Panc1 (cell line): Measurements from ENCODE around the gene GPSM1. TPM values are rescaled to one million over a fixed set of nuclear protein-coding genes. Genes with fewer than 3 reads are reported as not detected.

Experiments
- ATAC-seq: fragments of 200-7000 bp; cut with Tn5 transposase; 2 replicates; pipeline ENCODE4 v1.9.1; 2020; ENCODE audit warnings: mild to moderate bottlenecking, moderate library complexity
- BruUV-seq: library from RNA; stranded (reverse); fragments of 400-500 nt; replicated peaks from 2 replicates; lab custom pipeline; 2021; lab: Mats Ljungman, UMichigan
- CTCF ChIA-PET: fragments of 300-600 bp; sonication (Branson Sonifier 250); formaldehyde crosslinking; loops from one replicate; lab custom pipeline; 2022; ENCODE audit warnings: antibody characterized with exemption; lab: Charles Lee
- POLR2A ChIA-PET: fragments of 300-600 bp; sonication (Branson Sonifier 250); formaldehyde crosslinking; loops from one replicate; lab custom pipeline; 2022; ENCODE audit warnings: antibody characterized with exemption; lab: Charles Lee
- DNase-seq: peaks from one replicate; pipeline ENCODE4 v3.0.0-alpha.2; 2010; ENCODE audit warnings: low read depth, low spot score
- H3K27ac ChIP-seq: 2 replicates; pipeline ENCODE4 v1.5.1; 2011; ENCODE audit warnings: mild to moderate bottlenecking, low read length, inconsistent platforms
- H3K27me3 ChIP-seq: fragments of 200-500 bp; sonication (Bioruptor generic); 2 replicates; pipeline ENCODE4 v1.6.0; 2014; ENCODE audit warnings: low read length, inconsistent platforms; ENCODE audit not compliant: control insufficient read depth, insufficient read depth
- H3K36me3 ChIP-seq: fragments of 200-500 bp; sonication (Bioruptor generic); 2 replicates; pipeline ENCODE4 v1.5.1; 2014; ENCODE audit warnings: inconsistent platforms, mild to moderate bottlenecking, low read length, moderate library complexity; ENCODE audit not compliant: control insufficient read depth, insufficient read depth
- H3K4me1 ChIP-seq: 2 replicates; pipeline ENCODE4 v1.5.1; 2011; ENCODE audit warnings: inconsistent platforms, mild to moderate bottlenecking, low read length, moderate library complexity; ENCODE audit not compliant: control insufficient read depth, insufficient read depth
- H3K4me3 ChIP-seq, 2 experiments: 2 replicates each; pipeline ENCODE4 v1.5.1; 2011 to 2012; ENCODE audit warnings: low read depth in 2 of 2, low read length in 2 of 2, mild to moderate bottlenecking in 2 of 2, inconsistent platforms in 1 of 2, moderate library complexity in 1 of 2
- H3K9me3 ChIP-seq: fragments of 200-500 bp; sonication (Bioruptor generic); 2 replicates; pipeline ENCODE4 v1.5.1; 2014; ENCODE audit warnings: low read depth, mild to moderate bottlenecking, inconsistent platforms, low read length, moderate library complexity; ENCODE audit not compliant: control insufficient read depth, insufficient read depth
- POLR2AphosphoS5 ChIP-seq: IDR thresholded peaks from 2 replicates; pipeline ENCODE4 v1.6.1; 2012; ENCODE audit warnings: mild to moderate bottlenecking, low read depth, low read length, moderate library complexity
- SIN3A ChIP-seq: IDR thresholded peaks from 2 replicates; pipeline ENCODE4 v1.6.1; 2012; ENCODE audit warnings: low read depth, mild to moderate bottlenecking, low read length, moderate library complexity, borderline replicate concordance; ENCODE audit not compliant: insufficient read depth
- TCF7L2 ChIP-seq: IDR thresholded peaks from 2 replicates; pipeline ENCODE4 v1.6.1; 2011; ENCODE audit warnings: mild to moderate bottlenecking, low read depth, low read length, inconsistent platforms
- in situ Hi-C: cut with HindIII; loops from 2 replicates; pipeline ENCODE4 v1.10.0; 2016; ENCODE audit warnings: low sequenced_read_pairs, low pct_unique_long_range_greater_than_20kb
- intact Hi-C: fragments of 100-400 bp; cut with micrococcal nuclease; formaldehyde crosslinking; loops from one replicate; pipeline ENCODE4 v1.10.0; 2022; ENCODE audit not compliant: unreplicated experiment
- total RNA-seq: library from RNA; stranded (reverse); gene quantifications from one replicate; pipeline ENCODE4 v1.2.1, GENCODE V29; 2021; ENCODE audit not compliant: unreplicated experiment
- TF ChIP-seq, protein P1 (sequence below): fragments of 450-650 bp; IDR thresholded peaks from 2 replicates; pipeline ENCODE4 v1.5.1; 2017; ENCODE audit warnings: mild to moderate bottlenecking
- TF ChIP-seq, protein P2 (sequence below), 2 experiments: IDR thresholded peaks; 2 replicates each; pipeline ENCODE4 v1.6.1; 2011 to 2012; ENCODE audit warnings: low read depth in 2 of 2, control low read depth in 1 of 2, low read length in 1 of 2, mild to moderate bottlenecking in 1 of 2, moderate library complexity in 1 of 2; ENCODE audit not compliant: insufficient read depth in 1 of 2

Gene GPSM1
- total RNA-seq, 1 experiment from 2014 or later, result 14.2 TPM

DNA sequence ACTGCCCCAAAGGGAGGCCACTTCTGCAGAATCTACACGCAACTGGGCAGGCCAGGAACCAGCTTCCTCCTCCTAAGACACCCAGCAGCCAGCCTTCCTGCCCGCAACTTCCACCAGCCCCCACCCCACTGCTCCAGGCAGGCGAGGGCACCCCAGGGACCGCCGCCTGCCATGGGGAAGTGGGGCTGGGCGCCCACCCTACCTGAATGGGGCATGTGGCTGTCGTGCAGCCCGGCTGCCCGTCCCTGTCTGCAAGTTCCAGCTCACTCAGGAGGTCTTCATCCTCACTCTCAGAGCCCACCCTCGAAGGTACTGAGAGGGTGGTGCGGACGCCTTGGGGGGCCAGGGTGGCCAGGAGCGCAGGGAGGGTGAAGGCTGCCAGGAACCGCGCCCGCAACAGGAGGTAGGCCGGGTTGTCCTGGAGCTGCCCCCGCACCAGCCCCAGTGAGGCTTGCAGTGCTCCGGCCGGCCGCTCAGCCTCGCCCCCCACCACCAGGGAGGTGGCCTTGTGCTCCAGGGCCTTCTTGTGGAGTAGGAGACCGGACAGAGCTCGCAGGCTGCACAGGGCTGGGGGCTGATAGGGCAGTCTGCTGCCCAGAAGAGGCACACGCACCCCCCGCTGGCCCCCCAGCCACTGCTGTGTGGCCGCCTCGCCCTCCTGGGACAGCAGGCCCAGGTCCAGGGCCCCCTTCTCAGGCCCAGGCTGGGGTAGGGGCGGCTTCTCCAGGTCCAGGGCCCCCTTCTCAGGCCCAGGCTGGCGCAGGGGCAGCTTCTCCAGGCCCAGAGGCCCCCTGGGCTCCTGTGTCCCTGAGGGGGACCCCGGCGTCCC is 50.2 kb downstream of the GPSM1 start:
- H3K9me3 ChIP-seq, result no peaks in the 10 kb centered on the region
- TF ChIP-seq SIN3A (no peak), TCF7L2 (no peak), POLR2AphosphoS5 (no peak)
- TF ChIP-seq, protein P1, sequence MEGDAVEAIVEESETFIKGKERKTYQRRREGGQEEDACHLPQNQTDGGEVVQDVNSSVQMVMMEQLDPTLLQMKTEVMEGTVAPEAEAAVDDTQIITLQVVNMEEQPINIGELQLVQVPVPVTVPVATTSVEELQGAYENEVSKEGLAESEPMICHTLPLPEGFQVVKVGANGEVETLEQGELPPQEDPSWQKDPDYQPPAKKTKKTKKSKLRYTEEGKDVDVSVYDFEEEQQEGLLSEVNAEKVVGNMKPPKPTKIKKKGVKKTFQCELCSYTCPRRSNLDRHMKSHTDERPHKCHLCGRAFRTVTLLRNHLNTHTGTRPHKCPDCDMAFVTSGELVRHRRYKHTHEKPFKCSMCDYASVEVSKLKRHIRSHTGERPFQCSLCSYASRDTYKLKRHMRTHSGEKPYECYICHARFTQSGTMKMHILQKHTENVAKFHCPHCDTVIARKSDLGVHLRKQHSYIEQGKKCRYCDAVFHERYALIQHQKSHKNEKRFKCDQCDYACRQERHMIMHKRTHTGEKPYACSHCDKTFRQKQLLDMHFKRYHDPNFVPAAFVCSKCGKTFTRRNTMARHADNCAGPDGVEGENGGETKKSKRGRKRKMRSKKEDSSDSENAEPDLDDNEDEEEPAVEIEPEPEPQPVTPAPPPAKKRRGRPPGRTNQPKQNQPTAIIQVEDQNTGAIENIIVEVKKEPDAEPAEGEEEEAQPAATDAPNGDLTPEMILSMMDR, result no peak
- TF ChIP-seq, protein P2, sequence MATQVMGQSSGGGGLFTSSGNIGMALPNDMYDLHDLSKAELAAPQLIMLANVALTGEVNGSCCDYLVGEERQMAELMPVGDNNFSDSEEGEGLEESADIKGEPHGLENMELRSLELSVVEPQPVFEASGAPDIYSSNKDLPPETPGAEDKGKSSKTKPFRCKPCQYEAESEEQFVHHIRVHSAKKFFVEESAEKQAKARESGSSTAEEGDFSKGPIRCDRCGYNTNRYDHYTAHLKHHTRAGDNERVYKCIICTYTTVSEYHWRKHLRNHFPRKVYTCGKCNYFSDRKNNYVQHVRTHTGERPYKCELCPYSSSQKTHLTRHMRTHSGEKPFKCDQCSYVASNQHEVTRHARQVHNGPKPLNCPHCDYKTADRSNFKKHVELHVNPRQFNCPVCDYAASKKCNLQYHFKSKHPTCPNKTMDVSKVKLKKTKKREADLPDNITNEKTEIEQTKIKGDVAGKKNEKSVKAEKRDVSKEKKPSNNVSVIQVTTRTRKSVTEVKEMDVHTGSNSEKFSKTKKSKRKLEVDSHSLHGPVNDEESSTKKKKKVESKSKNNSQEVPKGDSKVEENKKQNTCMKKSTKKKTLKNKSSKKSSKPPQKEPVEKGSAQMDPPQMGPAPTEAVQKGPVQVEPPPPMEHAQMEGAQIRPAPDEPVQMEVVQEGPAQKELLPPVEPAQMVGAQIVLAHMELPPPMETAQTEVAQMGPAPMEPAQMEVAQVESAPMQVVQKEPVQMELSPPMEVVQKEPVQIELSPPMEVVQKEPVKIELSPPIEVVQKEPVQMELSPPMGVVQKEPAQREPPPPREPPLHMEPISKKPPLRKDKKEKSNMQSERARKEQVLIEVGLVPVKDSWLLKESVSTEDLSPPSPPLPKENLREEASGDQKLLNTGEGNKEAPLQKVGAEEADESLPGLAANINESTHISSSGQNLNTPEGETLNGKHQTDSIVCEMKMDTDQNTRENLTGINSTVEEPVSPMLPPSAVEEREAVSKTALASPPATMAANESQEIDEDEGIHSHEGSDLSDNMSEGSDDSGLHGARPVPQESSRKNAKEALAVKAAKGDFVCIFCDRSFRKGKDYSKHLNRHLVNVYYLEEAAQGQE (IDR thresholded peaks at IDR 0.05; ENCODE audit: insufficient read depth in 1 of 2, low read depth in 2 of 2, low read length in 1 of 2), result no peak
- in situ Hi-C loops, result no loop called here
- no peaks in the 10 kb centered on the region for H3K4me1 ChIP-seq
- no peaks in the 10 kb centered on the region for H3K27me3 ChIP-seq
- ATAC-seq (0 out of 2 replicates have a peak, but pooled peaks have one; percentile 3), DNase-seq (no peak)
- intact Hi-C loops, result no loop called here
- no peaks in the 10 kb centered on the region for H3K36me3 ChIP-seq
- BruUV-seq, result no TSS peak
- POLR2A ChIA-PET, result interaction anchor here (0.6 kb wide), 1 partner anchor 42 kb away, joined by 4 read pairs; no protein-coding TSS in a partner anchor
- CTCF ChIA-PET, result no interaction called here
- no peak overlapping the region for H3K4me3 ChIP-seq
- H3K27ac ChIP-seq, result no peak overlapping the region

DNA sequence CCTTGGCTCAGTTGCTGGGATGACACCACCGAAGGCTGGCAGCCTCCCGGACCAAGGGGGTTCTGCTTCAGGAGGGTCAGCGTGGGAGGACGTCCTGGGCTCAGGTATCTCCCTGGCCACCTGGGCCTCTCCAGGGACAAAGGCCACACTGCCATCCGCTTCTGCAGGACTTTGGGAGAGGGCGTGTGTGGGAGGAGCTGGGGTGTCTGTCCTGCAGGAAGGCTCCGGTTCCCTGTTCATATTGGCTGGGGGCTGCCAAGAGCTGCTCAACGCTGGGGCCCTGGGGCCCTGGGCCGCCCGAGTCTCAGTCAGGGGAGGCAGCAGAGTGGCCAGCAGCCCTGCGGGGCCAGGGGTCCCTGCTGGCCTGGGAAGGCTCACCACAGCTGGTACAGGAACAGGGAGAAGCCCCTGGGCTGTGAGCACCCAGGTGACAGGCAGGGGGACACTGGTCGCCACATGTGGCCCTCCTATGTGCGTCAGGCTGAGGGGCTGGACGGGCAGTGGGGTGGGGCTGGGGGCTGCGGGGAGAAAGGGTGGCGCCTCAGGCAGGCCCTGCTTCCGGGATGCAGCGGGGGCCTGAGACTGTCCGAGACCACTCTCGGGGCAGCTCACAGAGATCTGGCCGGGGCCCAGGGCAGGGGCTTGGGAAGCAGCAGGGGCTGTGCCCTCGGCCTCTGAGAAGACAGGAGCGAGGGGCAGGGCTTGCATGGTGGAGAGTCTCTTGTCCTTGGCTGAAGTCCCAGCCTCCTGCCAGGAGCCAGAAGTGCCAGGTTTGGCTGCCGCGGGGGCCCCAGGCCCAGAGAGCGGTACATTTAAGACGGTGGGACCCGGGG is 51.0 kb downstream of the GPSM1 start:
- no peaks in the 10 kb centered on the region for H3K9me3 ChIP-seq
- H3K27ac ChIP-seq, result no peak overlapping the region
- ChIA-PET CTCF (no interaction called here), POLR2A (no interaction called here)
- H3K4me1 ChIP-seq, result no peaks in the 10 kb centered on the region
- H3K27me3 ChIP-seq, result no peaks in the 10 kb centered on the region
- TF ChIP-seq, protein P1, result no peak
- TF ChIP-seq, protein P2 (IDR thresholded peaks at IDR 0.05; ENCODE audit: insufficient read depth in 1 of 2, low read depth in 2 of 2, low read length in 1 of 2), result no peak
- no peak for TF ChIP-seq TCF7L2
- TF ChIP-seq POLR2AphosphoS5, result no peak
- TF ChIP-seq SIN3A, result no peak
- DNase-seq (no peak), ATAC-seq (no peak)
- in situ Hi-C loops, result no loop called here
- intact Hi-C loops, result no loop called here
- H3K36me3 ChIP-seq, result no peaks in the 10 kb centered on the region
- no peak overlapping the region for H3K4me3 ChIP-seq
- no TSS peak for BruUV-seq
